ENCODE results near the gene SREBF1.
A peak's percentile ranks its signal among the peaks of the same experiment; 100 is the strongest.

Gene SREBF1

GRCh38 chr17:17857496-17857895 lies 20.7 kb upstream of the SREBF1 start:
- no peak for DNase-seq

GRCh38 chr17:17856386-17856785 lies 19.6 kb upstream of the SREBF1 start:
- no peak for DNase-seq

DNA sequence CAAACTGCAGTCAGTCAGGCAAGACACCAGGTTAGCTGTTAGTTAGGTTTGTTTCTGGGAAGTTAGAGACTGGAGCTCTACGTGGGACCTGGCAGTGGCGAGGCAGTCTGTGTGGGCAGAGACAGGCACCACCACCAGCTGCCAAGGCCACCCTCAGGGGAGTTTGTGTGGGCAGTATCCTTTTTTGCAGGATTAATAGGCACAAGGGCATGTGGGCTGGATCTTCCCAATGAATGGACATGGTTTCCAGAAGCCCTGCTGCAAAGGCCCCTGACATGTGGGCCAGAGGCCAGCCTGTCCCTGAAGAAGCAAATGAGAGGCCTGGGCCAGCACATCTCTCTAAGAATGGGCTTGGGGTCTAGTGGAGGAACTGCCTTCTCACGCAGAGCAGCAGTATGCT lies 19.2 kb upstream of the SREBF1 start:
- DNase-seq, result no peak

- DNase-seq, result no peak
Measured at GRCh38 chr17:17853811-17854447, 17.1 kb upstream of the SREBF1 start.

DNA sequence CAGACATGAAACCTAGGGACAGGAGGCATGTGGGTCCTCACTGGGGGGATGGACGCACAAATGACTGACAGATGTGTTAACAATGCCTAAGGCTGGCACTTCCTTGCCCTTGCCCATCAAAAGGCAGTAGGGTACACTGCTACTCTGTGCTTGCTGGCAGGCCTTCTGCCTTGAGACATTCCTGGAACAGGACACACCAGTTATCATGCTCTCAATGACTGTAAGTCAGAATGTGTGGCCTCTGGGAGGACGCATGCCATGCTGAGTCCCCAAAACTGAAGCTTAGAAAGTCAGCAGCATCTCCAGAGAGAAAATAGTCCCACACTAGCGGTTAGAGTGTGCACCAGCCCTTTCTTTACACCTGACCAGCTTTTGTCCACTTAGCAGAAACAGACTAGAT lies 16.1 kb upstream of the SREBF1 start:
- no peak for DNase-seq

- no peak for DNase-seq
Measured at GRCh38 chr17:17851103-17852002, 14.6 kb upstream of the SREBF1 start.

- DNase-seq, result no peak
Measured at GRCh38 chr17:17849845-17850373, 13.1 kb upstream of the SREBF1 start.

GRCh38 chr17:17849147-17849820 lies 12.5 kb upstream of the SREBF1 start:
- no peak for DNase-seq

GRCh38 chr17:17848311-17849082 lies 11.7 kb upstream of the SREBF1 start:
- DNase-seq, result no peak

GRCh38 chr17:17847726-17848125 lies 10.9 kb upstream of the SREBF1 start:
- no peak for DNase-seq

GRCh38 chr17:17847118-17847689 lies 10.4 kb upstream of the SREBF1 start:
- no peak for DNase-seq

DNA sequence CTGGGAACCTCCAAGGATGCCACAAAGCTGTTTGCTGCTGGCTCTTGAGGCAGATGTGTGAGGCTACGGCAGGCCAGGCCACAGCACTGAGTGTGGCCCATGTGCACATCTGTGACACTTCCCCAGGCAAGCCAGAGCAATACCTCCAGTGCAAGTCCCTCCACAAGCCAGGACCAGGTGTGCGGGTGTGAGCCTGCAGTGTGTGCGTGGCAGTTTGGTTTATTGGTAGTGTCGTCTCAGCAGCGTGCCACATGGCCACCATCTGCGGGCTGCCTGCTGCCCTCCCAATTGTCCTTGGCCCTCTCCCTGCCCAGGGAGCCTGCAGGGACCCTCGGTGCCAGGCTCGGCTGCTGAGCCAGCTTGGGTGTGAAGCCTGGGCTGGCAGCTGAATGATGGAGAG lies 9.9 kb upstream of the SREBF1 start:
- DNase-seq, result no peak

GRCh38 chr17:17846003-17846402 lies 9.2 kb upstream of the SREBF1 start:
- no peak for DNase-seq

DNA sequence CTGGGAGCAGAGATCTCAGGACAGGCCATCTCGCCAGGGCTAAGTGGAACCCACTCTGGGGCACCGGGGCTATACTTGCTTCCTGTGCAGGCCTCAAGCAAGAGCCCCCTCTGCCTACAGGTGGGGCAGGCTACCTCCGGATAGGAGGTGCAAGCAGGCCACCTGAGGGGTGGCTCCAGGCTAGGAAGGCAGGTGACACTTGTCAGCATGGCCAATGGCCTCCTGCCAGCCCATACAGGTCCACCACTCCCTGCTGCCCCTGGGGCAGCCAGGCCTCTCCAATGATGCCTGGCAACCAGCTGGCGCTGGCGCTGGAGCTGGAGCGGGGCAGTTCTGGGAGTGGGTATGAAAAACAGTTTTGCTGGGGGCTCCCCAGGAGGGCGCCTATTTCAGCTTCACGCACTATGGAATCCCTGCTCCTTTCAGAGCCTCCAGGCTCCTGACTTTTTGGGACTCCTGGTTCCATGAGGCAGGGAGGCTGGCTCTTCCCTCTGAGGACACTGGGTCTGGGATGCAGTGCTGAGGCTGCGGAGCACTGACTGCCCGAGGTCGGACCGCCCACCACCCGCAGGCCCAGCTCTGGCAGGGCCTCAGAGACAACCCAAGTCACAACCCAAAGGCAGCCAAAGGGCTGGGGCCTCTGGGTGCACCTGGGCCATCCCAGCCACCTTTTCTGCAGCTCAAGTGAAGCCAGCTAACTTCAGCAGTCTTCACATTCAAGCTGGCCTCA lies 8.4 kb upstream of the SREBF1 start:
- DNase-seq, result no peak

DNA sequence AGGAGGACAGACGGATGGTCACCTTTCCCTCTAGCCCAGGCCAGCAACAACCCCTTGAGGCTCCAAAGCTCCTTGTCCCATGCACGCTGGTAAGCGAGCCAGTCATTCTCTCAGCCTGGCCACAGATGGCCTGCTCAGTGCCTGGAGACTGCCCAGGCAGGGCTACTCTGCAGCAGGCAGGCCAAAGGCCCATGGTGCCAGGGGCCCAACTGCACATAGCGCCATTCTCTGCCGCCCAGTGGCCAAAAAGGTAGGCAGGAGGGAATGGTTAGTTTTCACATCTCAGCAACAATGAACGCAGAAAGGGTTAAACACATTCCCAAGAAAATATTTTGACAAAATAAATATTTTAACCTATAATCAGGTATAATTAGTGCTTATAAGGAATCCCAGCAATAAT lies 7.7 kb upstream of the SREBF1 start:
- DNase-seq, result no peak

DNA sequence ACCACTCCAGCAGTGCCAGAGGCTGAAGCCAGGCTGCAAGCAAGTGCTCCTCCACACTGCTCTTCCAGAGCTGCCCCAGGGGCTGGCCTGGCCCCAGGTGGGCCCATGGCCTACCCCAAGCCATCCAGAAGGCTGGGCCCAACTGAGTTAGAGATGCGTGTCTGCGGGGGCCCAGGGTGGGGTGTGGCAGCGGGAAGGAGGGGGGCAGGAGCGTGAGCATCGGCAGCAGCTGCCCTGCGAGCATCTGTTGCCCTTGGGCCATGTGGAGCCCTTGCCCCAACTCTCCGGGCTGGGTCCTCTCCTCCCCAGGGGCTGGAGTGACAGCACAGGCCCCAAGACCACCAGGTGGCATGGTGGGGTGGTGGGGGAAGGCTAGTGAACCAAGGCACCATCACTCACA lies 7.3 kb upstream of the SREBF1 start:
- DNase-seq, result no peak

- DNase-seq, result no peak
Measured at GRCh38 chr17:17843096-17843495, 6.3 kb upstream of the SREBF1 start.

GRCh38 chr17:17842111-17842876 lies 5.5 kb upstream of the SREBF1 start:
- no peak for DNase-seq

GRCh38 chr17:17841601-17842025 lies 4.8 kb upstream of the SREBF1 start:
- no peak for DNase-seq

GRCh38 chr17:17840751-17841591 lies 4.2 kb upstream of the SREBF1 start:
- DNase-seq, result peak in 1 of 2 experiments; percentile 53

All from NCI-H526 (cell line).